Measurements from ENCODE around the gene PFN3. TPM values are rescaled to one million over a fixed set of nuclear protein-coding genes. Genes with fewer than 3 reads are reported as not detected.
"Not testable (repeated sequence)": the region's sequence is repeated elsewhere in the genome, so short reads cannot be mapped to it uniquely, and the experiment has no call there.

The PFN3 gene
- polyA plus RNA-seq, 4 donors, result not detected

GRCh38 chr5:177360740-177361139 lies 39.7 kb downstream of the PFN3 start:
- not testable (repeated sequence) for H3K9me3 ChIP-seq (ENCODE audit: control insufficient read depth in 2 of 2, insufficient read depth in 1 of 2, low read depth in 1 of 2, low read length in 1 of 2); DNase-seq; FAIRE-seq; H3K27me3 ChIP-seq (ENCODE audit: control insufficient read depth in 3 of 3, insufficient read depth in 3 of 3, low read length in 3 of 3); H3K4me3 ChIP-seq (ENCODE audit: low read depth in 1 of 3, low read length in 3 of 3); H3K36me3 ChIP-seq (ENCODE audit: control insufficient read depth in 3 of 3, insufficient read depth in 2 of 3, low read depth in 1 of 3, low read length in 3 of 3); H3K27ac ChIP-seq (ENCODE audit: low read depth in 1 of 3, low read length in 2 of 3)
- 91 to 93% (median 91%) methylated on average over 7 of the region's 7 CpGs for WGBS, 3 donors
- H3K4me1 ChIP-seq (ENCODE audit: control insufficient read depth in 3 of 3, insufficient read depth in 2 of 3, low read depth in 1 of 3, low read length in 2 of 3), result peaks cover 3 to 15% (median 3%) of the 10 kb centered on the region in 3 donors

- WGBS, 3 donors, result 72 to 80% (median 77%) methylated on average over 3 of the region's 3 CpGs
- peaks cover 3 to 14% (median 3%) of the 10 kb centered on the region in 3 donors for H3K4me1 ChIP-seq (ENCODE audit: control insufficient read depth in 3 of 3, insufficient read depth in 2 of 3, low read depth in 1 of 3, low read length in 2 of 3)
These were observed 40.6 kb downstream of the PFN3 start for GRCh38 chr5:177359860-177360259.

GRCh38 chr5:177359451-177359851 lies 41.0 kb downstream of the PFN3 start:
- no peak for FAIRE-seq

More at GRCh38 chr5:177359860-177360259, 40.6 kb downstream of the PFN3 start:
- Histone ChIP-seq H3K36me3 (ENCODE audit: control insufficient read depth in 3 of 3, insufficient read depth in 2 of 3, low read depth in 1 of 3, low read length in 3 of 3) (peaks cover 0 to 2% (median 0%) of the 10 kb centered on the region in 3 donors), H3K9me3 (ENCODE audit: control insufficient read depth in 2 of 2, insufficient read depth in 1 of 2, low read depth in 1 of 2, low read length in 1 of 2) (peaks cover 0 to 8% of the 10 kb centered on the region in 2 donors), H3K27ac (ENCODE audit: low read depth in 1 of 3, low read length in 2 of 3) (no peak overlapping the region), H3K4me3 (ENCODE audit: low read depth in 1 of 3, low read length in 3 of 3) (no peak overlapping the region), H3K27me3 (ENCODE audit: control insufficient read depth in 3 of 3, insufficient read depth in 3 of 3, low read length in 3 of 3) (peaks cover 0 to 8% (median 0%) of the 10 kb centered on the region in 3 donors)
- DNase-seq, result no peak
- FAIRE-seq, result no peak

GRCh38 chr5:177358370-177358819 lies 42.1 kb downstream of the PFN3 start:
- peak overlapping the region; percentile 19 to 60 (median 30) for H3K4me3 ChIP-seq (ENCODE audit: low read depth in 1 of 3, low read length in 3 of 3)

More at GRCh38 chr5:177359451-177359851, 41.0 kb downstream of the PFN3 start:
- H3K4me1 ChIP-seq (ENCODE audit: control insufficient read depth in 3 of 3, insufficient read depth in 2 of 3, low read depth in 1 of 3, low read length in 2 of 3), result peaks cover 3 to 14% (median 3%) of the 10 kb centered on the region in 3 donors
- WGBS, 3 donors, result 63 to 78% (median 64%) methylated on average over 6 of the region's 6 CpGs
- peaks cover 0 to 2% (median 0%) of the 10 kb centered on the region in 3 donors for H3K36me3 ChIP-seq (ENCODE audit: control insufficient read depth in 3 of 3, insufficient read depth in 2 of 3, low read depth in 1 of 3, low read length in 3 of 3)
- no peak overlapping the region for H3K27ac ChIP-seq (ENCODE audit: low read depth in 1 of 3, low read length in 2 of 3)
- H3K27me3 ChIP-seq (ENCODE audit: control insufficient read depth in 3 of 3, insufficient read depth in 3 of 3, low read length in 3 of 3), result peaks cover 0 to 8% (median 0%) of the 10 kb centered on the region in 3 donors
- no peak for DNase-seq
- no peak overlapping the region for H3K4me3 ChIP-seq (ENCODE audit: low read depth in 1 of 3, low read length in 3 of 3)
- peaks cover 0 to 8% of the 10 kb centered on the region in 2 donors for H3K9me3 ChIP-seq (ENCODE audit: control insufficient read depth in 2 of 2, insufficient read depth in 1 of 2, low read depth in 1 of 2, low read length in 1 of 2)

GRCh38 chr5:177357459-177358351 lies 42.8 kb downstream of the PFN3 start, which contains the start of gene RGS14:
Gene RGS14 (plus strand): TSS chr5:177357924. CDS start chr5:177358025, 101 bp downstream.
- H3K4me3 ChIP-seq (ENCODE audit: low read depth in 1 of 3, low read length in 3 of 3), result peak within 1 kb of the TSS; percentile 19 to 60 (median 30)
- H3K9me3 ChIP-seq (ENCODE audit: control insufficient read depth in 2 of 2, insufficient read depth in 1 of 2, low read depth in 1 of 2, low read length in 1 of 2), result peaks cover 0 to 8% of the 10 kb centered on the region in 2 donors
- FAIRE-seq, result no peak
- H3K27ac ChIP-seq (ENCODE audit: low read depth in 1 of 3, low read length in 2 of 3), result peak within 1 kb of the TSS in 2 of 3 donors; percentile 8 to 59
- H3K4me1 ChIP-seq (ENCODE audit: control insufficient read depth in 3 of 3, insufficient read depth in 2 of 3, low read depth in 1 of 3, low read length in 2 of 3), result peaks cover 0 to 10% (median 0%) of the 10 kb centered on the region in 3 donors
- peak in 1 of 2 donors; percentile 62 for DNase-seq
- H3K36me3 ChIP-seq (ENCODE audit: control insufficient read depth in 3 of 3, insufficient read depth in 2 of 3, low read depth in 1 of 3, low read length in 3 of 3), result peaks cover 0 to 2% (median 0%) of the 10 kb centered on the region in 3 donors
- peaks cover 0 to 8% (median 0%) of the 10 kb centered on the region in 3 donors for H3K27me3 ChIP-seq (ENCODE audit: control insufficient read depth in 3 of 3, insufficient read depth in 3 of 3, low read length in 3 of 3)
- 24 to 37% (median 25%) methylated on average over 32 to 37 of the region's 37 CpGs for WGBS, 3 donors

More at GRCh38 chr5:177358370-177358819, 42.1 kb downstream of the PFN3 start:
- H3K9me3 ChIP-seq (ENCODE audit: control insufficient read depth in 2 of 2, insufficient read depth in 1 of 2, low read depth in 1 of 2, low read length in 1 of 2), result peaks cover 0 to 8% of the 10 kb centered on the region in 2 donors
- peaks cover 0 to 8% (median 0%) of the 10 kb centered on the region in 3 donors for H3K27me3 ChIP-seq (ENCODE audit: control insufficient read depth in 3 of 3, insufficient read depth in 3 of 3, low read length in 3 of 3)
- no peak for DNase-seq
- H3K4me1 ChIP-seq (ENCODE audit: control insufficient read depth in 3 of 3, insufficient read depth in 2 of 3, low read depth in 1 of 3, low read length in 2 of 3), result peaks cover 0 to 11% (median 0%) of the 10 kb centered on the region in 3 donors
- H3K36me3 ChIP-seq (ENCODE audit: control insufficient read depth in 3 of 3, insufficient read depth in 2 of 3, low read depth in 1 of 3, low read length in 3 of 3), result peaks cover 0 to 2% (median 0%) of the 10 kb centered on the region in 3 donors
- H3K27ac ChIP-seq (ENCODE audit: low read depth in 1 of 3, low read length in 2 of 3), result peak overlapping the region in 2 of 3 donors; percentile 0 to 59
- FAIRE-seq, result no peak
- WGBS, 3 donors, result 21 to 40% (median 26%) methylated on average over 5 of the region's 5 CpGs

- FAIRE-seq, result no peak
- Histone ChIP-seq H3K27ac (ENCODE audit: low read depth in 1 of 3, low read length in 2 of 3) (peak overlapping the region in 1 of 3 donors; percentile 8), H3K4me3 (ENCODE audit: low read depth in 1 of 3, low read length in 3 of 3) (no peak overlapping the region)
These were observed 43.4 kb downstream of the PFN3 start for GRCh38 chr5:177357146-177357458.

GRCh38 chr5:177356746-177357145 lies 43.7 kb downstream of the PFN3 start:
- no peak overlapping the region for H3K4me3 ChIP-seq (ENCODE audit: low read depth in 1 of 3, low read length in 3 of 3)
- peaks cover 0 to under 1% (median 0%) of the 10 kb centered on the region in 3 donors for H3K4me1 ChIP-seq (ENCODE audit: control insufficient read depth in 3 of 3, insufficient read depth in 2 of 3, low read depth in 1 of 3, low read length in 2 of 3)
- H3K27ac ChIP-seq (ENCODE audit: low read depth in 1 of 3, low read length in 2 of 3), result no peak overlapping the region
- FAIRE-seq (no peak), DNase-seq (no peak)
- peaks cover 0 to 8% (median 0%) of the 10 kb centered on the region in 3 donors for H3K27me3 ChIP-seq (ENCODE audit: control insufficient read depth in 3 of 3, insufficient read depth in 3 of 3, low read length in 3 of 3)
- peaks cover 0 to 2% (median 0%) of the 10 kb centered on the region in 3 donors for H3K36me3 ChIP-seq (ENCODE audit: control insufficient read depth in 3 of 3, insufficient read depth in 2 of 3, low read depth in 1 of 3, low read length in 3 of 3)
- WGBS, 3 donors, result 44 to 58% (median 51%) methylated on average over 3 of the region's 3 CpGs
- H3K9me3 ChIP-seq (ENCODE audit: control insufficient read depth in 2 of 2, insufficient read depth in 1 of 2, low read depth in 1 of 2, low read length in 1 of 2), result peaks cover 0 to 8% of the 10 kb centered on the region in 2 donors

More at GRCh38 chr5:177357146-177357458, 43.4 kb downstream of the PFN3 start:
- Histone ChIP-seq H3K36me3 (ENCODE audit: control insufficient read depth in 3 of 3, insufficient read depth in 2 of 3, low read depth in 1 of 3, low read length in 3 of 3) (peaks cover 0 to 2% (median 0%) of the 10 kb centered on the region in 3 donors), H3K4me1 (ENCODE audit: control insufficient read depth in 3 of 3, insufficient read depth in 2 of 3, low read depth in 1 of 3, low read length in 2 of 3) (peaks cover 0 to 4% (median 0%) of the 10 kb centered on the region in 3 donors), H3K9me3 (ENCODE audit: control insufficient read depth in 2 of 2, insufficient read depth in 1 of 2, low read depth in 1 of 2, low read length in 1 of 2) (peaks cover 0 to 8% of the 10 kb centered on the region in 2 donors), H3K27me3 (ENCODE audit: control insufficient read depth in 3 of 3, insufficient read depth in 3 of 3, low read length in 3 of 3) (peaks cover 0 to 8% (median 0%) of the 10 kb centered on the region in 3 donors)
- no peak for DNase-seq
- WGBS, 3 donors, result 63 to 74% (median 71%) methylated on average over 5 of the region's 5 CpGs

GRCh38 chr5:177355868-177356168 lies 44.6 kb downstream of the PFN3 start:
- H3K4me3 ChIP-seq (ENCODE audit: low read depth in 1 of 3, low read length in 3 of 3), result no peak overlapping the region
- H3K4me1 ChIP-seq (ENCODE audit: control insufficient read depth in 3 of 3, insufficient read depth in 2 of 3, low read depth in 1 of 3, low read length in 2 of 3), result no peaks in the 10 kb centered on the region
- H3K27ac ChIP-seq (ENCODE audit: low read depth in 1 of 3, low read length in 2 of 3), result no peak overlapping the region
- peaks cover 0 to 8% of the 10 kb centered on the region in 2 donors for H3K9me3 ChIP-seq (ENCODE audit: control insufficient read depth in 2 of 2, insufficient read depth in 1 of 2, low read depth in 1 of 2, low read length in 1 of 2)
- no peak for FAIRE-seq
- H3K27me3 ChIP-seq (ENCODE audit: control insufficient read depth in 3 of 3, insufficient read depth in 3 of 3, low read length in 3 of 3), result peaks cover 0 to 8% (median 0%) of the 10 kb centered on the region in 3 donors
- DNase-seq, result no peak
- peaks cover 0 to 2% (median 0%) of the 10 kb centered on the region in 3 donors for H3K36me3 ChIP-seq (ENCODE audit: control insufficient read depth in 3 of 3, insufficient read depth in 2 of 3, low read depth in 1 of 3, low read length in 3 of 3)
- 17 to 26% (median 24%) methylated on average over 1 of the region's 1 CpG for WGBS, 3 donors
